HUES64 (cell line): ENCODE measurements around the gene ZCCHC14. TPM values are rescaled to one million over a fixed set of nuclear protein-coding genes. Genes with fewer than 3 reads are reported as not detected.
A peak's percentile ranks its signal among the peaks of the same experiment; 100 is the strongest.

Experiments used
- H3K27ac ChIP-seq: 2 replicates; pipeline ENCODE4 v1.7.0; 2013; ENCODE audit warnings: low read depth, low read length, inconsistent platforms
- H3K27me3 ChIP-seq: 2 replicates; pipeline ENCODE4 v1.6.1; 2013; ENCODE audit warnings: mild to moderate bottlenecking, low read length; ENCODE audit not compliant: insufficient read depth
- H3K36me3 ChIP-seq: 2 replicates; pipeline ENCODE4 v1.6.1; 2013; ENCODE audit warnings: mild to moderate bottlenecking, low read length; ENCODE audit not compliant: insufficient read depth
- H3K4me1 ChIP-seq: 2 replicates; pipeline ENCODE4 v1.6.1; 2013; ENCODE audit warnings: mild to moderate bottlenecking, low read length, moderate library complexity; ENCODE audit not compliant: insufficient read depth
- H3K4me3 ChIP-seq: 2 replicates; pipeline ENCODE4 v1.5.1; 2013; ENCODE audit warnings: mild to moderate bottlenecking, low read length, moderate library complexity
- H3K9ac ChIP-seq: 2 replicates; pipeline ENCODE4 v1.6.1; 2013; ENCODE audit warnings: mild to moderate bottlenecking, low read depth, low read length
- H3K9me3 ChIP-seq: 2 replicates; pipeline ENCODE4 v1.6.1; 2013; ENCODE audit warnings: low read depth, low read length; ENCODE audit not compliant: insufficient read depth
- WGBS: fragments of 150-250, 120-280 bp; methylation state at CpG from one replicate; pipeline ENCODE4 v1.1.7; 2013; ENCODE audit warnings: missing lambda C conversion rate; 5-methylcytosine and 5-hydroxymethylcytosine counted together
- polyA plus RNA-seq, 2 experiments: library from polyadenylated mRNA; stranded (reverse); fragments of 50-300 nt; gene quantifications; one replicate each; pipeline ENCODE4 v1.2.3, GENCODE V29; 2013

ZCCHC14 gene
- 16.3 TPM for polyA plus RNA-seq (2013, experiment 1 of 2)
- 19.3 TPM for polyA plus RNA-seq (2013, experiment 2 of 2)

GRCh38 chr16:87492721-87493607 lies at the start of gene ZCCHC14:
TSS of gene ZCCHC14 (minus strand) at chr16:87493024. CDS start at chr16:87492238, 786 bp downstream.
- H3K27me3 ChIP-seq, result peaks cover 11% of the 10 kb centered on the region
- H3K27ac ChIP-seq, result no peak within 1 kb of the TSS; the same call in 1 of the 2 replicates
- 1% methylated on average over 119 of the region's 119 CpGs for WGBS
- H3K9ac ChIP-seq, result peak within 1 kb of the TSS; percentile 66
- no peaks in the 10 kb centered on the region for H3K9me3 ChIP-seq
- H3K36me3 ChIP-seq, result no peaks in the 10 kb centered on the region
- peaks cover 20% of the 10 kb centered on the region for H3K4me1 ChIP-seq
- peak within 1 kb of the TSS; percentile 63 for H3K4me3 ChIP-seq

- H3K9ac ChIP-seq, result no peak overlapping the region
- WGBS, result 79% methylated on average over 11 of the region's 11 CpGs
- no peaks in the 10 kb centered on the region for H3K36me3 ChIP-seq
- no peaks in the 10 kb centered on the region for H3K27me3 ChIP-seq
- H3K9me3 ChIP-seq, result peaks cover 8% of the 10 kb centered on the region
- 0 out of 2 replicates have a peak, but pooled peaks cover 6% of the 10 kb centered on the region for H3K4me1 ChIP-seq
- H3K27ac ChIP-seq, result no peak overlapping the region
- H3K4me3 ChIP-seq, result no peak overlapping the region
These were observed 49.0 kb upstream of the ZCCHC14 start for GRCh38 chr16:87541872-87542234.

GRCh38 chr16:87541147-87541871 lies 48.5 kb upstream of the ZCCHC14 start:
- WGBS, result 86% methylated on average over 31 of the region's 31 CpGs
- no peak overlapping the region for H3K4me3 ChIP-seq
- H3K27me3 ChIP-seq, result no peaks in the 10 kb centered on the region
- no peaks in the 10 kb centered on the region for H3K36me3 ChIP-seq
- no peak overlapping the region for H3K27ac ChIP-seq
- 0 out of 2 replicates have a peak, but pooled peaks cover 6% of the 10 kb centered on the region for H3K4me1 ChIP-seq
- H3K9me3 ChIP-seq, result peaks cover 11% of the 10 kb centered on the region
- no peak overlapping the region for H3K9ac ChIP-seq

- H3K9me3 ChIP-seq, result peaks cover 9% of the 10 kb centered on the region
- 0 out of 2 replicates have a peak, but pooled peaks cover 6% of the 10 kb centered on the region for H3K4me1 ChIP-seq
- no peak overlapping the region for H3K9ac ChIP-seq
- WGBS, result 92% methylated on average over 6 of the region's 6 CpGs
- no peak overlapping the region for H3K4me3 ChIP-seq
- no peaks in the 10 kb centered on the region for H3K27me3 ChIP-seq
- no peaks in the 10 kb centered on the region for H3K36me3 ChIP-seq
- H3K27ac ChIP-seq, result no peak overlapping the region
These were observed 48.0 kb upstream of the ZCCHC14 start for GRCh38 chr16:87540897-87541146.

DNA sequence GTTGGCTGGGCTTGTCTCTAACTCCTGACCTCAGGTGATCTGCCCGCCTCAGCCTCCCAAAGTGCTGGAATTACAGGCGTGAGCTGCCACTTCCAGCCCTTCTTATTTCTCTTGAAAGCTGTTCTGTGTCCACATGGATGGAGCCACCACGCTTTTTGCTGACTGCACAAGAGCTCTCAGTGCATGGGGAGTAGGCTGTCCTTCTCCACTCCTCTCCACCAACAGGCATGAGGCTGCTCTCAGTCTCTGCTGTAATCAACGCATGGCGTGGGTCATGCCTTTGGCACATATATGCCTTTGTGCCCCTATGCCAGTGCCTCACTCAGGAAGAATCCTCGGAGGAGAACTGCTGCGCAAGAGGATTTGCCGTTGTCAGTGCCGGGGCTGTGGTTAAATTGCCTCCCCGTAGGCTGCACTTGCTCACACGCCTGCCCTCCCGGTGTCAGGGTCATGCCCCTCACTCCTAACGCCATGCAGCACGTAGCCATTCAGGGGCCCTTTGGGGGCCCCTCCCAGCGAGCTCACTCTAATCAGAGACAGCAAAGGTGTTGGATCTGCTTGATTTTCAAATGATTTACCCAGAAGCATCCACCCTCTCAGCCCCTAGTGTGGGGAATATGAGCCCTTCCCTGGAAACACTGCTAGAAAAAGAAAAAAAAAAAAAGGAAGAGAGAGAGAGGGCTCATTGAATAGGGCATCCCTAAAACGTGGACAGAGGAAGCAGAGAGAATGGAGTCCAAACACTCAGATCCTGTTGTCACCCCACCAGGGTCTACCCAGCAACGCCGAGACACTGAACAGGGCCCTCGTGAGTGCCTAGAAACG lies 47.5 kb upstream of the ZCCHC14 start:
- peaks cover 7% of the 10 kb centered on the region; the same call in 1 of the 2 replicates for H3K9me3 ChIP-seq
- 71% methylated on average over 20 of the region's 20 CpGs for WGBS
- H3K4me1 ChIP-seq, result 0 out of 2 replicates have a peak, but pooled peaks cover 6% of the 10 kb centered on the region
- no peaks in the 10 kb centered on the region for H3K36me3 ChIP-seq
- no peak overlapping the region for H3K9ac ChIP-seq
- H3K27ac ChIP-seq, result no peak overlapping the region
- H3K27me3 ChIP-seq, result no peaks in the 10 kb centered on the region
- no peak overlapping the region for H3K4me3 ChIP-seq

GRCh38 chr16:87539113-87539512 lies 46.3 kb upstream of the ZCCHC14 start:
- H3K4me3 ChIP-seq, result no peak overlapping the region
- peaks cover 10% of the 10 kb centered on the region; the same call in 1 of the 2 replicates for H3K9me3 ChIP-seq
- no peaks in the 10 kb centered on the region for H3K27me3 ChIP-seq
- H3K4me1 ChIP-seq, result 0 out of 2 replicates have a peak, but pooled peaks cover 6% of the 10 kb centered on the region
- WGBS, result 91% methylated on average over 11 of the region's 11 CpGs
- no peak overlapping the region for H3K27ac ChIP-seq
- H3K36me3 ChIP-seq, result no peaks in the 10 kb centered on the region
- no peak overlapping the region for H3K9ac ChIP-seq

GRCh38 chr16:87538594-87538993 lies 45.8 kb upstream of the ZCCHC14 start:
- H3K27ac ChIP-seq, result no peak overlapping the region
- H3K9me3 ChIP-seq, result peaks cover 12% of the 10 kb centered on the region
- H3K4me1 ChIP-seq, result 0 out of 2 replicates have a peak, but pooled peaks cover 6% of the 10 kb centered on the region
- no peaks in the 10 kb centered on the region for H3K27me3 ChIP-seq
- WGBS, result 88% methylated on average over 11 of the region's 11 CpGs
- no peak overlapping the region for H3K9ac ChIP-seq
- H3K36me3 ChIP-seq, result no peaks in the 10 kb centered on the region
- no peak overlapping the region for H3K4me3 ChIP-seq

- Histone ChIP-seq H3K4me3 (no peak overlapping the region), H3K27ac (no peak overlapping the region), H3K4me1 (0 out of 2 replicates have a peak, but pooled peaks cover 6% of the 10 kb centered on the region), H3K27me3 (no peaks in the 10 kb centered on the region), H3K36me3 (no peaks in the 10 kb centered on the region), H3K9ac (no peak overlapping the region), H3K9me3 (peaks cover 16% of the 10 kb centered on the region)
- 83% methylated on average over 4 of the region's 4 CpGs for WGBS
These were observed 45.3 kb upstream of the ZCCHC14 start for GRCh38 chr16:87538160-87538559.

DNA sequence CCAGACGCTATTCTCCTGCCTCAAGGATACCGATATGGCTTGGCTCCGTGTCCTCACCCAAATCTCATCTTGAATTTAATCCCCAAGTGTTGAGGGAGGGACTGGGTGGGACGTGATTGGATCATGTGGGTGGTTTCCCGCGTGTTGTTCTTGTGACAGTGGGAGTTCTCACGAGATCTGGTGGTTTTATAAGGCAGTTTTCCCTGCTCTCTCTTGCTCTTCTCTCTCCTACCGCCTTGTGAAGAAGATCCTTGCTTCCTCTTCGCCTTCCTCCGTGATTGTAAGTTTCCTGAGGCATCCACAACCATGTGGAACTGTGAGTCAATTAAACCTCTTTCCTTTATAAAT lies 43.9 kb upstream of the ZCCHC14 start:
- Histone ChIP-seq H3K36me3 (no peaks in the 10 kb centered on the region), H3K9me3 (peaks cover 19% of the 10 kb centered on the region), H3K27me3 (no peaks in the 10 kb centered on the region), H3K27ac (no peak overlapping the region), H3K4me3 (no peak overlapping the region), H3K9ac (no peak overlapping the region), H3K4me1 (0 out of 2 replicates have a peak, but pooled peaks cover 6% of the 10 kb centered on the region)
- WGBS, result 41% methylated on average over 10 of the region's 10 CpGs

- no peak overlapping the region for H3K27ac ChIP-seq
- peaks cover 19% of the 10 kb centered on the region for H3K9me3 ChIP-seq
- no peaks in the 10 kb centered on the region for H3K36me3 ChIP-seq
- no peaks in the 10 kb centered on the region for H3K27me3 ChIP-seq
- WGBS, result 66% methylated on average over 13 of the region's 13 CpGs
- no peak overlapping the region for H3K4me3 ChIP-seq
- 0 out of 2 replicates have a peak, but pooled peaks cover 6% of the 10 kb centered on the region for H3K4me1 ChIP-seq
- no peak overlapping the region for H3K9ac ChIP-seq
These were observed 43.3 kb upstream of the ZCCHC14 start for GRCh38 chr16:87535855-87536794.
